ENCODE data around the gene POLR1G.
A peak's percentile ranks its signal among the peaks of the same experiment; 100 is the strongest.
"Not testable (repeated sequence)": the region's sequence is repeated elsewhere in the genome, so short reads cannot be mapped to it uniquely, and the experiment has no call there.

The POLR1G gene

GRCh38 chr19:45400192-45400591 is 6.3 kb upstream of the POLR1G start:
- DNase-seq (ENCODE audit: low spot score), result no peak

GRCh38 chr19:45401815-45402214 is 4.6 kb upstream of the POLR1G start:
- DNase-seq (ENCODE audit: low spot score), result no peak

GRCh38 chr19:45402298-45403061 is 4.0 kb upstream of the POLR1G start:
- DNase-seq (ENCODE audit: low spot score), result no peak

GRCh38 chr19:45403272-45403671 is 3.2 kb upstream of the POLR1G start:
- DNase-seq (ENCODE audit: low spot score), result no peak

- DNase-seq (ENCODE audit: low spot score), result no peak
These were observed 2.5 kb upstream of the POLR1G start for GRCh38 chr19:45403781-45404556.

- no peak for DNase-seq (ENCODE audit: low spot score)
These were observed 1.6 kb upstream of the POLR1G start, which contains the start of gene PPP1R13L for GRCh38 chr19:45404557-45405434. TSS of gene PPP1R13L (minus strand) at chr19:45405069. CDS start at chr19:45398318, 6,751 bp downstream.

GRCh38 chr19:45405435-45406225 is 814 bp upstream of the POLR1G start:
- peak; percentile 91 for DNase-seq (ENCODE audit: low spot score)

GRCh38 chr19:45407091-45407375 is 589 bp downstream of the POLR1G start:
- peak; percentile 66 for DNase-seq (ENCODE audit: low spot score)

GRCh38 chr19:45407585-45407984 is 1.1 kb downstream of the POLR1G start:
- DNase-seq (ENCODE audit: low spot score), result not testable (repeated sequence)

- DNase-seq (ENCODE audit: low spot score), result no peak
These were observed 1.7 kb downstream of the POLR1G start for GRCh38 chr19:45408121-45408520.

GRCh38 chr19:45408830-45409556 is 2.5 kb downstream of the POLR1G start:
- peak; percentile 60 for DNase-seq (ENCODE audit: low spot score)

GRCh38 chr19:45409557-45409920 is 3.1 kb downstream of the POLR1G start:
- no peak for DNase-seq (ENCODE audit: low spot score)

- not testable (repeated sequence) for DNase-seq (ENCODE audit: low spot score)
These were observed 3.9 kb downstream of the POLR1G start for GRCh38 chr19:45410330-45410729.

- no peak for DNase-seq (ENCODE audit: low spot score)
These were observed 7.1 kb downstream of the POLR1G start for GRCh38 chr19:45413497-45413896.

- DNase-seq (ENCODE audit: low spot score), result no peak
These were observed 8.0 kb downstream of the POLR1G start for GRCh38 chr19:45414468-45414867.

- no peak for DNase-seq (ENCODE audit: low spot score)
These were observed 10.7 kb downstream of the POLR1G start for GRCh38 chr19:45417151-45417550.

GRCh38 chr19:45418802-45419201 is 12.4 kb downstream of the POLR1G start:
- DNase-seq (ENCODE audit: low spot score), result no peak

- DNase-seq (ENCODE audit: low spot score), result no peak
These were observed 13.0 kb downstream of the POLR1G start for GRCh38 chr19:45419396-45419795.

GRCh38 chr19:45419895-45420294 is 13.5 kb downstream of the POLR1G start:
- no peak for DNase-seq (ENCODE audit: low spot score)

GRCh38 chr19:45420356-45420755 is 13.9 kb downstream of the POLR1G start:
- no peak for DNase-seq (ENCODE audit: low spot score)

GRCh38 chr19:45420871-45421270 is 14.4 kb downstream of the POLR1G start:
- DNase-seq (ENCODE audit: low spot score), result no peak

All from RKO (cell line).